Astrocyte of the cerebellum (primary cell): ENCODE data around the gene SRRM3.
"Not testable (repeated sequence)": the region's sequence is repeated elsewhere in the genome, so short reads cannot be mapped to it uniquely, and the experiment has no call there.

ENCODE experiments used
- DNase-seq: peaks from one replicate; pipeline ENCODE4 v3.0.0-alpha.2; 2011; ENCODE audit warnings: low read depth
- H3K4me3 ChIP-seq: 2 replicates; pipeline ENCODE4 v1.5.1; 2011; ENCODE audit warnings: mild to moderate bottlenecking, low read depth, low read length, moderate library complexity
- in situ Hi-C: cut with HindIII; loops from 2 replicates; pipeline ENCODE4 v1.10.0; 2017; ENCODE audit warnings: low sequenced_read_pairs
- TF ChIP-seq, protein P1 (sequence below): IDR thresholded peaks from 2 replicates; pipeline ENCODE4 v1.5.1; 2012; ENCODE audit warnings: low read length, low read depth, moderate library complexity, mild to moderate bottlenecking; ENCODE audit errors: missing control alignments

Gene SRRM3

GRCh38 chr7:76211216-76211615 lies 9.5 kb downstream of the SRRM3 start:
- TF ChIP-seq, protein P1, sequence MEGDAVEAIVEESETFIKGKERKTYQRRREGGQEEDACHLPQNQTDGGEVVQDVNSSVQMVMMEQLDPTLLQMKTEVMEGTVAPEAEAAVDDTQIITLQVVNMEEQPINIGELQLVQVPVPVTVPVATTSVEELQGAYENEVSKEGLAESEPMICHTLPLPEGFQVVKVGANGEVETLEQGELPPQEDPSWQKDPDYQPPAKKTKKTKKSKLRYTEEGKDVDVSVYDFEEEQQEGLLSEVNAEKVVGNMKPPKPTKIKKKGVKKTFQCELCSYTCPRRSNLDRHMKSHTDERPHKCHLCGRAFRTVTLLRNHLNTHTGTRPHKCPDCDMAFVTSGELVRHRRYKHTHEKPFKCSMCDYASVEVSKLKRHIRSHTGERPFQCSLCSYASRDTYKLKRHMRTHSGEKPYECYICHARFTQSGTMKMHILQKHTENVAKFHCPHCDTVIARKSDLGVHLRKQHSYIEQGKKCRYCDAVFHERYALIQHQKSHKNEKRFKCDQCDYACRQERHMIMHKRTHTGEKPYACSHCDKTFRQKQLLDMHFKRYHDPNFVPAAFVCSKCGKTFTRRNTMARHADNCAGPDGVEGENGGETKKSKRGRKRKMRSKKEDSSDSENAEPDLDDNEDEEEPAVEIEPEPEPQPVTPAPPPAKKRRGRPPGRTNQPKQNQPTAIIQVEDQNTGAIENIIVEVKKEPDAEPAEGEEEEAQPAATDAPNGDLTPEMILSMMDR = no peak
- H3K4me3 ChIP-seq = no peak overlapping the region
- no peak for DNase-seq
- in situ Hi-C loops = no loop called here

DNA sequence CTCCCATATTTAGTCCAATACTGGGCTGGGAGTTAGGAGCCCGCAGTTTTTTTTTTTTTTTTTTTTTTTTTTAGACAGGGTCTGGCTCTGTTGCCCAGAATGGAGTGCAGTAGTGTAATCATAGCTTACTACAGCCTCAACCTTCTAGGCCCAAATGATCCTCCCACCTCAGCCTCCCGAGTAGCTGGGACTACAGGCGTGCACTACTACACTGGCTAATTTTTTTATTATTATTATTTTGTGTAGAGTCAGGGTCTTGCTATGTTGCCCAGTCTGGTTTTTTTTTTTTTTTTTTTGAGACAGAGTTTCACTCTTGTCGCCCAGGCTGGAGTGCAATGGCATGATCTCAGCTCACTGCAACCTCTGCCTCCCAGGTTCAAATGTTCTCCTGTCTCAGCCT lies 13.7 kb downstream of the SRRM3 start:
- DNase-seq, in situ Hi-C loops, H3K4me3 ChIP-seq: not testable (repeated sequence)

DNA sequence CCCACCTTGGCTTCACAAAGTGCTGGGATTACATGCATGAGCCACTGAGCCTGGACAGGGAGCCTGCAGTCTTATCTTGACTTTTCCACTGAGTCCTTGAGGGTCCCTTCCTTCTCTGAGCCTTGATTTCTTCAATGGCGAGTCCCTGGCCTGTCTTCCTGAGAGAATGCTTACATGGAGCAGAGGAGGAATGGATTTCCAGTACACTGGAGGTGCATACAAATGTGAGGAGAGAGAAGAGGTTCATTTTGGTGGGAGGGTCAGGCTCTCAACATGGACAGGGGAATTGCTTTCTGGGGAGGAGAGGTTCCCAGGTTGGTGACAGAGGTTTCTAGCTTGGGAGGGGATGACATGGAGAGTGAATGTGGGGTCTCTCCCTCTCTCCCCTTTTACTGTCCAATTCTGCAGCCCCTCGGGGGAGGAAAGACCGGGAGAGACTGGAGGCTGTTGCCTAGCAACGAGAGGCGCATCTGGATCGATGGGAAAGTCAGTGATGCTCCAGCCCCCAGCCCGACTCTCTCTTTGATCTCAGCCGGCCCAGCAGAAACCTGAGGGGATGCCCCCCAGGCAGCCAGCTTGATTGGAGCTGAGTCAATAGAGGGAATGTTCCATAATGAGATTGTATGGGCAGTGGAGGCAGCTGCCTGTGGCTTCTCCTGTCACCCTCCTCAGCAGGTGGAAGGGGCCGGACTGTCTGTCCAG lies 14.8 kb downstream of the SRRM3 start:
- TF ChIP-seq, protein P1 = no peak
- DNase-seq = no peak
- in situ Hi-C loops = no loop called here

DNA sequence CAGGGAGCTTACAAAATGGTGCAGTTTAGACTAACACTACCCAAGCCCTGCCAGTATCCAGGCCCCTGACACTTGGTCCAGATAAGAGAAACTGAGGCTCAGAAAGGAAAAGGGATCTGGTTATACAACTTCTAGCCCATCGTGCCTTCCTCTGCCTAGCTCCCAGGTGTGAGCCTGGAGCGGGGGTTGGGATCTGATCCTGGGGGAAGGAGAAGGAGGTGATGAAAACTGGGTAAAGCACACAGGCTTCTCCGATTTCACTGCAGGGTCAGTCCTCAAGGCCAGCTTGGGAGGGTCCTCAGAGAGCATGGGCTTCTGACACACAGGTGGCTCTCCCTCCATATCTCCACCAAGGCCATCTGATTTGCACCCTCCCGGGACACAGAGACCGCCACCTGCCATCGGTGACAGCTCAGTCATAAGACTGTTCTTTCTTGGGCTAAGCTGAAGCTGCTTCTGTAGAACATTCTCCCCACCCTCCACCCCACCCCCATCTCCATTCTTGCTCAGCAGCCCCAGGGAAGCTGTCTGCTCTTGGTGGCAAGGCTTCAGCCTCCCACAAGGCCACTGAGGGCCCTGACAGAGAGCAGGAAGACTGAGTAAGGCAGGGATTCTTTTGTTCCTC lies 16.4 kb downstream of the SRRM3 start:
- TF ChIP-seq, protein P1 = no peak
- no peak for DNase-seq
- H3K4me3 ChIP-seq = no peak overlapping the region
- in situ Hi-C loops = no loop called here

More for the DNA sequence above, 14.8 kb downstream of the SRRM3 start:
- no peak overlapping the region for H3K4me3 ChIP-seq

- TF ChIP-seq, protein P1 = peak; percentile 8
- in situ Hi-C loops = loop anchor here (10.0 kb wide), 1 partner anchor 64 kb away; no protein-coding TSS in a partner anchor
- DNase-seq = peak; percentile 4
- no peak overlapping the region for H3K4me3 ChIP-seq
Measured at GRCh38 chr7:76220185-76221057, 18.7 kb downstream of the SRRM3 start.

DNA sequence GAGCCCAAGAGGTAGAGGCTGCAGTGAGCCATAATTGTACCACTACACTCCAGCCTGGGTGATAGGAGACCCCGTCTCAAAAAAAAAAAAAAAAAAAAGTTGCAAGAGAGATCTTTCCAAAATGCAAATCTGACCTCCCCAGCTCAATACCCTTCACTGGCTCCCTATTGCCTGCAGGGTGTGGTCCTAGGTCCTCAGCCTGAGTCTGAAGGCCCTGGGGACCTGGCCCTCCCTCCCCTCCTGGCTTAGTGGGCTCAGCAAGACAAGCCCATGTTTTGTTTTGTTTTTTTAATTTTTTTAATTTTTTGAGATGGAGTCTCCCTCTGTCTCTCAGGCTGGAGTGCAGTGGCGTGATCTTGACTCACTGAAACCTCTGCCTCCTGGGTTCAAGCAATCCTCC lies 20.6 kb downstream of the SRRM3 start:
- no peak for DNase-seq
- in situ Hi-C loops = loop anchor here (10.0 kb wide), 1 partner anchor 62 kb away; no protein-coding TSS in a partner anchor
- no peak overlapping the region for H3K4me3 ChIP-seq
- TF ChIP-seq, protein P1 = no peak
